OCI-LY1 (cell line): ENCODE results near the gene AUP1.

Source experiments
- H2AFZ ChIP-seq: fragments of 200-600 bp; sonication (generic), shearing (Covaris generic); 2 replicates; pipeline ENCODE4 v1.6.0; 2014; ENCODE audit warnings: antibody characterized with exemption, mild to moderate bottlenecking, low read length
- H3F3A ChIP-seq: fragments of 200-600 bp; sonication (generic), shearing (Covaris generic); 2 replicates; pipeline ENCODE4 v1.6.0; 2014; ENCODE audit warnings: mild to moderate bottlenecking, antibody characterized with exemption, low read length, moderate library complexity; ENCODE audit not compliant: insufficient read depth
- H3K27ac ChIP-seq: fragments of 200-600 bp; sonication (generic); 2 replicates; pipeline ENCODE4 v1.5.1; 2014; ENCODE audit warnings: low read length, mixed run types, mild to moderate bottlenecking, low read depth; ENCODE audit not compliant: poor library complexity, severe bottlenecking
- H3K27me3 ChIP-seq: fragments of 200-600 bp; sonication (generic); 2 replicates; pipeline ENCODE4 v1.6.0; 2014; ENCODE audit warnings: antibody characterized with exemption, mild to moderate bottlenecking, low read length, moderate library complexity; ENCODE audit not compliant: insufficient read depth
- H3K36me3 ChIP-seq: fragments of 200-600 bp; sonication (generic); 2 replicates; pipeline ENCODE4 v1.6.1; 2014; ENCODE audit warnings: mild to moderate bottlenecking, antibody characterized with exemption, low read length, moderate library complexity, mixed read lengths; ENCODE audit not compliant: insufficient read depth
- H3K4me1 ChIP-seq: fragments of 200-600 bp; sonication (generic); 2 replicates; pipeline ENCODE4 v1.5.1; 2014; ENCODE audit warnings: mild to moderate bottlenecking, low read length, moderate library complexity; ENCODE audit not compliant: insufficient read depth, severe bottlenecking
- H3K4me2 ChIP-seq: fragments of 200-600 bp; sonication (generic), shearing (Covaris generic); 2 replicates; pipeline ENCODE4 v1.6.1; 2014; ENCODE audit warnings: low read length
- H3K4me3 ChIP-seq: fragments of 200-600 bp; sonication (generic); 2 replicates; pipeline ENCODE4 v1.5.1; 2014; ENCODE audit warnings: low read length, low read depth, mild to moderate bottlenecking, mixed read lengths; ENCODE audit not compliant: poor library complexity, severe bottlenecking
- H3K79me2 ChIP-seq: fragments of 200-600 bp; shearing (Covaris generic); 2 replicates; pipeline ENCODE4 v1.6.1; 2016; ENCODE audit warnings: mixed run types, low read length, mixed read lengths; ENCODE audit not compliant: insufficient read depth
- H3K9ac ChIP-seq: fragments of 200-600 bp; sonication (generic), shearing (Covaris generic); 2 replicates; pipeline ENCODE4 v1.6.1; 2014; ENCODE audit warnings: mild to moderate bottlenecking, low read length, mixed read lengths
- H3K9me2 ChIP-seq: fragments of 200-600 bp; sonication (generic), shearing (Covaris generic); 2 replicates; pipeline ENCODE4 v1.6.1; 2014; ENCODE audit warnings: low read depth, mild to moderate bottlenecking, low read length, mixed read lengths
- H3K9me3 ChIP-seq: fragments of 200-600 bp; shearing (Covaris generic); 2 replicates; pipeline ENCODE4 v1.6.1; 2014; ENCODE audit warnings: low read length, mixed read lengths
- H4K20me1 ChIP-seq: fragments of 200-600 bp; sonication (generic), shearing (Covaris generic); 2 replicates; pipeline ENCODE4 v1.6.0; 2016; ENCODE audit warnings: mild to moderate bottlenecking, low read length; ENCODE audit not compliant: insufficient read depth
- CTCF ChIP-seq: fragments of 200-600 bp; sonication (generic), shearing (Covaris generic); IDR thresholded peaks from 2 replicates; pipeline ENCODE4 v1.5.1; 2017; ENCODE audit warnings: mild to moderate bottlenecking, antibody characterized with exemption, low read length, moderate library complexity, mixed read lengths
- EZH2 ChIP-seq: fragments of 200-600 bp; sonication (generic), shearing (Covaris generic); IDR thresholded peaks from 2 replicates; pipeline ENCODE4 v1.8.0; 2017; ENCODE audit warnings: borderline replicate concordance, mixed run types, mild to moderate bottlenecking, antibody characterized with exemption, low read length, moderate library complexity, mixed read lengths

AUP1 gene

GRCh38 chr2:74556831-74557370, 27.4 kb upstream of the AUP1 start:
- TF ChIP-seq CTCF, result no peak
- no peak for TF ChIP-seq EZH2
- H3K27me3 ChIP-seq, result no peaks in the 10 kb centered on the region
- no peaks in the 10 kb centered on the region for H3F3A ChIP-seq
- no peak overlapping the region for H3K4me3 ChIP-seq
- H3K9ac ChIP-seq, result no peak overlapping the region
- no peaks in the 10 kb centered on the region for H4K20me1 ChIP-seq
- no peak overlapping the region for H3K4me2 ChIP-seq
- H3K79me2 ChIP-seq, result no peaks in the 10 kb centered on the region
- H3K4me1 ChIP-seq, result peaks cover 17% of the 10 kb centered on the region
- no peaks in the 10 kb centered on the region for H3K9me2 ChIP-seq
- H3K27ac ChIP-seq, result no peak overlapping the region
- H3K9me3 ChIP-seq, result no peaks in the 10 kb centered on the region
- H2AFZ ChIP-seq, result no peak overlapping the region
- peaks cover 6% of the 10 kb centered on the region; the same call in 1 of the 2 replicates for H3K36me3 ChIP-seq

- Histone ChIP-seq H4K20me1 (no peaks in the 10 kb centered on the region), H3K9me3 (no peaks in the 10 kb centered on the region), H2AFZ (no peak overlapping the region), H3K27me3 (no peaks in the 10 kb centered on the region), H3K9ac (no peak overlapping the region), H3F3A (no peaks in the 10 kb centered on the region), H3K4me1 (peaks cover 17% of the 10 kb centered on the region), H3K27ac (no peak overlapping the region), H3K9me2 (no peaks in the 10 kb centered on the region), H3K36me3 (peaks cover 6% of the 10 kb centered on the region; the same call in 1 of the 2 replicates), H3K79me2 (no peaks in the 10 kb centered on the region), H3K4me3 (no peak overlapping the region), H3K4me2 (no peak overlapping the region)
- TF ChIP-seq EZH2 (no peak), CTCF (no peak)
Observed at GRCh38 chr2:74556159-74556558, 26.7 kb upstream of the AUP1 start.

GRCh38 chr2:74555610-74556103, 26.2 kb upstream of the AUP1 start:
- peaks cover 6% of the 10 kb centered on the region; the same call in 1 of the 2 replicates for H3K36me3 ChIP-seq
- no peaks in the 10 kb centered on the region for H3K79me2 ChIP-seq
- no peaks in the 10 kb centered on the region for H3F3A ChIP-seq
- peak overlapping the region; percentile 78 for H3K4me3 ChIP-seq
- TF ChIP-seq EZH2, result no peak
- no peak for TF ChIP-seq CTCF
- no peaks in the 10 kb centered on the region; the same call in 1 of the 2 replicates for H3K27me3 ChIP-seq
- peak overlapping the region; percentile 70 for H3K4me2 ChIP-seq
- no peak overlapping the region for H3K27ac ChIP-seq
- H3K9me3 ChIP-seq, result no peaks in the 10 kb centered on the region
- H4K20me1 ChIP-seq, result no peaks in the 10 kb centered on the region
- peaks cover 17% of the 10 kb centered on the region for H3K4me1 ChIP-seq
- no peaks in the 10 kb centered on the region for H3K9me2 ChIP-seq
- peak overlapping the region; percentile 71; the same call in 1 of the 2 replicates for H3K9ac ChIP-seq
- no peak overlapping the region for H2AFZ ChIP-seq
